Measurements from ENCODE around the gene PLXNA4.

Gene PLXNA4

DNA sequence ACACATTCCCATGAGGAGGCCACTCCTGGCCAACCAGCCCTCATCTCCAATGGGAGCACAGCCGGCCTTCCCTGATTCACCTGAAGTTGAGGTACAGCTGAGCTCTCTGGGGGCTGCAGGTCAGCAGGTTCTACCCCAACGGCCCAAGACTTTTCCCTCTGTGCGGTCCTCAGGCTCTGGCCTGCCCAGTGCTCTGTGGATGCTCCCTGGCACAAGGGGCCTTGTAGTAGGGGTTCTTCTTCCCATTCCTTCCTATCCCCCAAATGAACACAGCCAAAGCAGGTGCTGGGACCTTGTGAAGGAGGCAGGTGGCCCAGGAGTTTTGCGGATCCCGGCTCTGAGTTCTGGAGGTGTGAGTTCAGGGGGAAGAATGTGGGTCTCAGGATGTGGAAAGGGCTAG is 72.2 kb downstream of the PLXNA4 start:
- DNase-seq (ENCODE audit: low read depth in 2 of 2) = no peak

DNA sequence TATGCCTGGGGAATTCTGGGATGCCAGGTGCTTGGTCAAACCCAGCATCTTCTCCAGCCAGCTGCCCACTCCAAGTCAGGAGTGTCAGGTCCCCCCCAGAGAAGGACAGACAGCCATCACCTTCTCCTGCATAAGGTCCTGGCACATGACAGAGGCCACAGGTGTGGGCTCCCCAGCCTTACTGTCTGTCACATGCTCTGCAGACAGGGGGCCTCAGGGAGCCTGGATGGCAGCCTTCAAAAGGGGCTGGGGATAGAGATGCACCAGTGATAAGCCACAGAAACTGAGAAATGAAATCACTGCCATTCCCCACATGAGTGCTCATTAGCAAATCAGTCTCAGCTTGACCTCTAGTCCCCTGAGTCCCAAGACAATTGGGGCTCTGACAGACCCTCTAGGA is 72.9 kb downstream of the PLXNA4 start:
- no peak for DNase-seq (ENCODE audit: low read depth in 2 of 2)

DNA sequence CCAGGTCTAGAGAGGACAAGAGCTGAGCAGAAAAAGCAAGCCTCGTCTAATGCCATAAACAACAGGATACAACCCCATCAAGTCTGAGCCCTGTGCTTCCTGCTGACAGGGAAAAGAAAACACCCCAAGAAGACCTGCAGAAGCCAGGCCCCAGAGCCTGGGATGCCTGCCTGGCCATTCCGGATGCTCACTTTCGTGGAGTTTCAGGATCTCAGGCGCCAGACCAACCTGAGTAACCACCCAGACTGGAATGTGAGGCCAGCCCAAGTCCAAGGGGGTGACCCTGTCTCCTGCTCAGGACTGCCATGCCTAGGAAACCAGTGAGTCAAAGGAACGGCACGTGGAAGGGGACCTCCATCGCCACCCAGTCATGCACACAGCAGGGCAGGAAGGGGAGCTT is 74.3 kb downstream of the PLXNA4 start:
- DNase-seq (ENCODE audit: low read depth in 2 of 2) = no peak

DNA sequence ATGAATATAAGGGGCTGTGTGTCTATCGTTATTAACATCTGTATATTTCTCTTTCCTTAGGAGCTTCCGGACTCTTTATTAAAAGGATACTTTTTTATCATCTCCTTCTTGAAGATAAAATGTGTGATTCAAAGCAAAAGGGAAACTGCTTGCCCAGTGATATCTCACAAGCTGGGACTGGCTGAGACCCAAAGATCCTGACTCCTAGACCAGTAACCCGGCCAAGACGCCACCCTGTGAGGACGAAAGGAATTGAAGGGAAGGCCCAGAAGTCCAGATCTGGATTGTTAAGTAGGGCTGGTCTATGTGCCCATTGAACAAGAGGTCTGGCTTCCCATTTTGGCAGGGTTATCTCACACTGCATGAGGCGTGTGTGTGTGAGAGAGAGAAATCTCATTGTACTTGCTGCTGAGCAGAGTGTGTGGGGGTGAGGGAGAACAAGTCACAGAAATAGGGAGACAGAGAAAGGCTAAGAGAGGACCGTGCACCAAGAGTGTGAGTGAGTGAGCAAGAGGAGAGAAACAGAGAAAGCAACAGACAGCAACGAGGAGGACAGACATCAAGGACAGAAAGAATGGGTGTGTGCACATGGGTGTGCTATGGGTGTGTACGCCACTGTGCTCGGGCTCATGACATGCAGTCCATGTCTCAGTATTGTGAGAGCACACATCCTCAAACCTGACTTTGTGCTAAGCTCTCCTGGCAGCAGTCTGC is 75.4 kb downstream of the PLXNA4 start:
- no peak for DNase-seq (ENCODE audit: low read depth in 2 of 2)

DNA sequence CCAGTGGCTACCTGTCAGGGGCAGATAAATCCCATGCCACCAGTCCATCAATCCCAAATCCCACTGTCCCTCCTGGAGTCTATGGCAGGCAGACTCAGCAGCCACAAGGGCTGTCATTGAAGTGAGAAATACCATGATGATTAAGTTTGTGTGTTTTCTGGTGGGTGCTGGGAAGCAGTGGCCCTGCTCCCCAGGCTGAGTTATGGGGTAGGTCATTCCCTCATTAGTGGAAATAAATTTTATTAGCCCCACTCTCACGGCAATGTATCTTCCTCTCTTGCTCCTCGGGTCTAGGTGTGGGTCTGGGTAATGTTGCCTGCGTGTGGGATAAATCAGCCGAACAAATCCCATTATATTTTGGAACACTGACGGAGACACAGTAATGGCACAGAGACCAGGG is 76.8 kb downstream of the PLXNA4 start:
- no peak for DNase-seq (ENCODE audit: low read depth in 2 of 2)

DNA sequence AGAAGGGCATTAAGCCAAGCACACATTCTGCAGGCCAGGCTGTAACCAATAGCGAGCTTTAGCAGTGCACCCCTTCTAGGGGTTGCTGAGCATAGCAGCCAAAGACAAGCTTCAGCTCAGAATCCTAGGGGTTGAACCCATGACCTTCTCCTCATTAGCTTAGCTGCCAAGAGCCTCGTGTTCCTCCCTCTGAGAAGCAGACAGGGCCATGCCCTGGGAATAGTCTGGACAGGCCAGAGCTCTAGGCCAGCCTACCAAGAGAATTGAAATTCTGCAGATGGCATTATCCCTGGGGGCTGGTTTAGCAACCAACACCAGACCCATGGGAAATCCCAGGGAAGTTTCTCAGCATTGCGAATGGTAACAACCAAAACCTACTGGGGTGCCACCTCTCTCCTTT is 77.2 kb downstream of the PLXNA4 start:
- DNase-seq (ENCODE audit: low read depth in 2 of 2) = no peak

DNA sequence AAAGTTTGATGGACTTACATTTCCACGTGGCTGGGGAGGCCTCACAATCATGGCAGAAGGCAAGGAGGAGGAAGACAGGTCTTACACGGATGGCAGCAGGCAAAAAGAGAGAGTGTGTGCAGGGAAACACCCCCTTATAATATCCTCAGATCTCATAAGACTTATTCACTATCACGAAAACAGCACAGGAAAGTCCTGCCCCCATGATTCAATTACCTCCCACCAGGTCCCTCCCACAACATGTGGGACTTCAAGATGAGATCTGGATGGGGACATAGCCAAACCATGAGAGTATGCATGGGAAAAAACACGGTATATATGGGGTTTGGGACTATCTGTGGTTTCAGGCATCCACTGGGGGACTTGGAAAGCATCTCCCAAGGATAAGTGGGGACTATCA is 78.0 kb downstream of the PLXNA4 start:
- DNase-seq (ENCODE audit: low read depth in 2 of 2) = no peak

DNA sequence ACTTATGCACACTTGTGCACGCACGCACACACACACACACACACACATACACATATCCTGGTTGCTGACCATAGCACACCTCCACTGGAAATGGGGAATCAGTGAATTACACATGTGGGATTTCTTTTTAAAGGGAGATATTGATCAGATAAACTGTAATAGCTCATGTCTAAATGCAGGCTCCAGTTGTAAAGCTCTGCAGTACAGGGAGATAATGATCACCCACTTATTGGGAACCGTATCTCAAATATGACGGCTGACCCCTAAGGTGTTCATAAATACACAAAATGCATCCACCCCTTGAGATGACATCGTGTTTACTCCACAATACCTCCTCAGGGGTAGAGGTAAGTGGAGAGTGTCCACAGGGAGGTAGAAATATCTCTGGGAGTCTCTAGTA is 79.2 kb downstream of the PLXNA4 start:
- DNase-seq (ENCODE audit: low read depth in 2 of 2) = no peak

DNA sequence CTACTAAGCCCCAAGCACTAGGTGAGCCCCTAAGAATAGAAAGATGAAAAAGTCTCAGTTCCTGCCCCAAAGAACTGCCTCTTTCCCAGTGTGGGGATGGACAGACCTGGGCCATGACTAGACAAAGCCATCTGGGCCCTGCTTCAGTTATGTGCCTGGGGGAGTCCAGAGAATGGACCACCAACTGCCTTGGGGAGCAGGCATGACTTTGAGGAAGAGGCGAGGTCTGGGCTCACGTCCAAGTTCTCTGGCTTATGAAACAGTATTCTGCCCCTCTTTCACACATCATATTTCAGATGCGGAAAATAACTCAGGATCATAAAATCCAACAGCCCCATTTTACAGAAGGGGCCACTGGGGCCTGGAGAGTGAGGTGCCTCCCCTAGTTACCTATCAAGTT is 80.3 kb downstream of the PLXNA4 start:
- no peak for DNase-seq (ENCODE audit: low read depth in 2 of 2)

DNA sequence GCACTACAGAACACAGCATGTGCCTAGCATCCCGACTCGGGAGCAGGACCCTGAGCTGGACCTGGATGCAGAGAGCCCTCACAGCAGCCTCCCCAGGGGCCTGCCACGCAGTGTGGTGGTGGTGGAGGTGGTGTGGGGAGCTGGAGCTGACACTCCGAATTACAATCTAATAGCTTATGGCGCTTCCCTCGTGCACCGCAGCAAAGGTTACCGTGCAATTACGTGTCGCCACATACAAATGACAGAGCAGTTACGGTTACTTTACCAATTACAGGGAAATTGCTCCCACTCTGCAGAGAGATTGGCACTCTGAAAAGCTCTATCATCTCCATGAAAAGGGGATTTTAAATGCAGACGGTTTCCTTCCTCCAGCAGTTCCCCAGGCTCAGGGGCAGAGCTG is 81.8 kb downstream of the PLXNA4 start:
- DNase-seq (ENCODE audit: low read depth in 2 of 2) = no peak

DNA sequence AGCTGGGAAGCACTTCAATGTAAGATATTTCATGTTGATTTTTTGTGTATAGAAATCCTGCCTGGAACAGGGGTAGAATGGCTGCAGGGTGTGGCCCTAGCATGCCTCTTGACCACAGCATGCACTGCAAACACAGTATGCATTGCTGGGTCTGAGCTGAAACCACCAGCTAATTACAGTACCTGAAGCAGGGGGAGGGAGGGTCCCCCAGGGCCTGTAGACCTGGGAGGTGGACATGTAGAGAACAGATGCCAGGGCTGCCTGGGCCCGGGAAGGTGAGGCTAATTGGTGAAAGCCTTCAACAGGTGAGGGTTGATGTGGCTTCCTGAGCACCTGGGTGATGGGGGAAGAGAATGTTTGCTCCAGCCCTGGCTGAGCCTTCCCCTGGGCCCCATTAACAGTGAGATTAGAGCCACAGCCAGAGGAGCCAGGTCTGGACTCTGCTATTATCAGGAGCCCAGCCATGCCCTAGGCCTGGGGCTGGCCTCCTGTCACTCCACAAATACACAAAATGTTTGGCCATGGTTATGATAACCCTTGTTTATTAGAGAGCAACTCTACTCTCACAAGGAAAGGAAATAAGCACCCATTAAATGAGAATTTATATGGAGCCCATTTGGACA is 83.3 kb downstream of the PLXNA4 start:
- DNase-seq (ENCODE audit: low read depth in 2 of 2) = no peak

DNA sequence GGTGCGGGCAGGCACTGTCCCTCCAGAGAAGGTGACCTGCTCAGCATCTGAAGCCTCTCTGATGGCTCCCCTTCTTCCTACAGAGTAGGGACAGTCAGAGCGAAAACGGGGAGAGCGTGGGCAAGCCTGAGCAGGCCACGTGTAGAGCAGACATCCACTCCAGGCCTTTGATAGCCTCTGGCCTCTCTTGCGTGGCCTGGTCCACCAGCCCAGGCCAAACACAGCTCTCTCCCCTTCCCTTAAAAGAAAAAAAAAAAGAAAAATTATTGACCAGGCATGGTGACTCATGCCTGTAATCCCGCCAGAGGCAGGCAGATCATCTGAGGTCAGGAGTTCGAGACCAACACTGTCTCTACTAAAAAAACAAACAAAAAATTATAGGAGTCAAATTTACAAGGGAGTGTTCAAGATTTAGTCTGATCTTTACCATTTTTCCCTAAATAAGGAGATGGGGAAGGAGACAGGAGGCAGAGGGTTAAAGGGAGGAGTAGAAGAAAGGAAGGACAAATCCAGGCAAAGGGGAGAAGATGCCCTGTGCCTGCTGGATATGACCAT is 84.8 kb downstream of the PLXNA4 start:
- DNase-seq (ENCODE audit: low read depth in 2 of 2) = no peak

DNA sequence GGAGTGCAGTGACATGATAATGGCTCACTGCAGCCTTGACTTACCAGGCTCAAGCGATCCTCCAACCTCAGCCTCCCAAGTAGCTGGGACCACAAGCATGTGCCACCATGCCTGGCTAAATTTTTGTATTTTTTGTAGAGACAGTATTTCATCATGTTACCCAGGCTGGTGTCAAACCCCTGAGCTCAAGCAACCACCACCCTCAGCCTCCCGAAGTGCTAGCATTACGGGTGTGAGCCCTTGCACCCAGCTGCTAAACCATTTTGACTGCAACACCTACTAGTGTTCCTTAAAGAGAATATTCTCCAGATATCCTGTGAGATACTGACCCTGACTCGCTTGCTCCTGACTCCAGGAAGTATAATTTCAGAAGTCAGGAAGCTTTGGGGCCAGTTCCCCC is 85.8 kb downstream of the PLXNA4 start:
- no peak for DNase-seq (ENCODE audit: low read depth in 2 of 2)

DNA sequence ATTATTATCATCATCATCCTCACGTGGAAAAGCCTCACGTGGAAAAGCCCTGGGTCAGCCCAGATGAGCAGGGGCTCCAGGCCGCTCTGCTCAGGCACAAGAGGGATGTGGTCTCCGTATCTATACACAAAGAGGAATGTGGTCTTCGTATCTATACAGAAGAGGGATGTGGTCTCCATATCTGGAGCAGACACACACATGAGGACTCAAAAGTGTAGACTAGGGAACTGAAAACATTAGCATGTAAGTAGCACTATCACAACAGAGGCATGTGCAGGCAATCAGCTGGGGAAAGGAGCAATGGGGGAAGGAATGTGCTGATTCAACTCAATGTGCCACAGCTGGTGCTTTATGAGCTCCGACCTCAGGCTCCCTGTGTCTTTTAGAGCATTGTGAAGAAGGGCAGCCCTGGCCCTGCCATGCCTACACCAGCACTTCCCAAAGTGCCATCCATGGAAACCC is 86.5 kb downstream of the PLXNA4 start:
- DNase-seq (ENCODE audit: low read depth in 2 of 2) = no peak

DNA sequence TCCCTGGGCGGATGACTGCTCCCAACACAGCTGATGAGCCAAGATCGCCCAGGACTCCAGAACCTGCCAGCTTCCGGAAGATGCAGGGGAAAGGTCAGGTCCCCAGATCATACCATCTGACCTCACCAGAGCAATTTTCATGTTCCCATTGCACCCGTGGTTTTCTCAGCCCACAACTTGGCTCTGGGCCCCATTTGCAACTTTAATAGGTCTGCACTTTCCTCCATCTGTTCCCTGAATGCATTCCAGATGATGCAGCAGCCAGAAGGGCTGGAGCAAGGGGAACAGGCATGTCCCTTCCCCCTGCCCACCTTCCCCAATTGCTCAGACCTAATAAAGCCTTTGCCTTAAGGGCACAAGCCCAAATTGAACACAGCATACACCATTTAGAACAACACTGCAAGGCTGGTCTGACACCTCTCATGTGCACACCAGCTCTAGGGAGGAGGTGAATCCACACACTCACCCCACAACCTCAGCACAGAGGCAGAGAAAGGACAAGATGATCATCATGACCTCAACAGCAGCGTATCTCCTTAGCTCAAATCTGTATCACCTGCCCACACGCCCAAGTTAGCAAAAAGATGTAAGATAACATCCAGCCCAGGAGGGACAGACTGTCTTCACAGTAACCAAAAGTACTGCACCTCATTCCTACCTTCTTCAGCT is 87.5 kb downstream of the PLXNA4 start:
- no peak for DNase-seq (ENCODE audit: low read depth in 2 of 2)

DNA sequence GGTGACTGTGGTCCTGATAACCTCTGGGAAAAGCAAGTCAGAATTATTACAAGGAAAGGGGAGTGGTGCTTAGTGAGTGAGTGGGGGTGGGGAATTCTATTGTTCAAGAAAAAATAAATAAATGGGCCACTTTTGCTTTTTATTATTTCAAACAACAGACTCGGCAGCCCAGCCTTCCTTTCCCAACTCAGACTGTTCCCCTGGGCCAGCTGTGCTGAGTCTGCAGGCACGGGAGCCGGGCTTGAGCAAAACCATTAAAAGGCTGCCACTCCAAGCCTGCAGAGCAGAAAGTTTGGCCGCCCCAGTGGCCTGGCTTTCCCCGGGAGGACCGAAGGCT is 90.0 kb downstream of the PLXNA4 start:
- no peak for DNase-seq (ENCODE audit: low read depth in 2 of 2)

DNA sequence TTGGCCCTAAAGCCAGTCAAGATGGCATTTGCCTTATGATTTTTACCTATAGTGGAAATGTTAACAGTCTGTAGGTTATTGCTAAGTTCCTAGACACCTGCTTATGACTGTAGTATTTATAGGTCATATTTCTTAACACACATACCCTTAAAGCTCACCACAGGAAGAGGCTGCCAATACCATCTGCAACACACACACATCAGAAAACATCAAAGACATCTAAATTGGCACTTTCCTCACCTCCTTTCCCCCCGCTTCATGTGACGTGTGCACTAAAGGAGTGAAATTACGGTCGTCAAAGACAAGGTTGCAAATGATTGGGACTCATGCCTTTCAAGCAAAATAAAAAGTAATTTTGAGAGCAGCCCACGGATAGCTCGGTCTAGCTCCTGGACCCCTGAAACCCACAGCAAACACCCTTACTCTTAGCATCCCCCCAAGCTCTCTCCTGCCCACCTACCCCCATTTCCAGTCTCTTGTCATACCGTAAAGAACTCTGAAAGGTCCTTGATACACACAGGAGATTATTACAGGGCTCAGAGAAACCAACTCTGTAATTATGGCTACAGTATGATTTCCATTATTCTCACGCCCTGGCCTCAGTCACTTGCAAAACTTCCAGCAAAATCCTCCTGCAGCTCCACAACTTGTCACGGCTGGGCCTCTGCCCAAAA is 90.5 kb downstream of the PLXNA4 start:
- DNase-seq (ENCODE audit: low read depth in 2 of 2) = no peak

DNA sequence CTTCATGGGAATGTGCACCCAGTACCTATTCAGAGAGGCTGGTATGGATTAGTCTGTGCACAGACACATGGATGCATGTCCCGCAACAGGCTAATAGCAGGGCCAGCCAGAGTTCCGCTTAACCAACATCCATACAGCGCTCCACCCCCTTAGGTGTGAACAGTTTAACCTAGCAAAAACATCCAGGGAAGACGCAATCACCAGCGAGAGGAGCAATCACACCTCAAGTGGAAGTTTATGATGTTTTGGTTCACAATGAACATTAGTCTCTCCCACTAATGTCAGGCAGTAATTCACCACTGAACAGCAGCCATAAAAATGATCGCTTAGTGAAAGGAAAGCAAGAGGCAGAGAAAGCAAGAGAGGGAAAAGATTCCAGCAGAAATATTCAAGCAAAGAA is 91.1 kb downstream of the PLXNA4 start:
- DNase-seq (ENCODE audit: low read depth in 2 of 2) = no peak

DNA sequence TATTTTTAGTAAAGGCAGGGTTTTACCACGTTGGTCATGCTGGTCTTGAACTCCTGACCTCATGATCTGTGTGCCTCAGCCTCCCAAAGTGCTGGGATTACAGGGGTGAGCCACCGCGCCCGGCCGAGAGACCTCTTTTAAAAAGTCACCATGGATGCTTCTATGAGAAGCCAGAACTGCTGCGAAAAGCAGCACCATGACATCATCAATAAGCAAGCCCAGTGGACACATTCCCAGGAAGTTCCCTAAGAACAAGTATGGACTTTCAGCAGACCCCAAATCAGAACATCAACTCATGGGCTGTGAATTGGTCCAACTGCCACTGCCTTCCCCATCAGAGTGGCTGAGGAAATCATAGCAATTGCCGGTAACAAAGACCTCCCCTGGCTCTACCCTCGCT is 93.4 kb downstream of the PLXNA4 start:
- DNase-seq (ENCODE audit: low read depth in 2 of 2) = no peak

DNA sequence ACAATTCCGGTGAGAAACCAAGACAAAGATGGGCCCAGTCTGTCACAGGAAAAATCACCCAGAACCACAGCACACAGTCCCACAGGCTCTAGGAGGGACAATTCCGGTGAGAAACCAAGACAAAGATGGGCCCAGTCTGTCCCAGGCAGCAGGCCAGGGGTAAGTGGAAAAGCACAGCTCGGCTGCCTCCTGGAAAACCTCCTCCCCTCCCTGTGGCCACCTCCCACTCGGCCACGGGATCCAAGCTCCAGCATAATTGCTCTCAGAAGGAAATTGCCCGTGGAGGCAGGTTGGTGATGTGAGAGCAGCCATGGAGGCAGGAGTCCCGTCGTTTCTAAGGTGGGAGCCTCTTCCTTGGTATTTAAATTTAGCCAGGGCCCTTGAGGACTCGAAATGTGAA is 95.7 kb downstream of the PLXNA4 start:
- no peak for DNase-seq (ENCODE audit: low read depth in 2 of 2)

DNA sequence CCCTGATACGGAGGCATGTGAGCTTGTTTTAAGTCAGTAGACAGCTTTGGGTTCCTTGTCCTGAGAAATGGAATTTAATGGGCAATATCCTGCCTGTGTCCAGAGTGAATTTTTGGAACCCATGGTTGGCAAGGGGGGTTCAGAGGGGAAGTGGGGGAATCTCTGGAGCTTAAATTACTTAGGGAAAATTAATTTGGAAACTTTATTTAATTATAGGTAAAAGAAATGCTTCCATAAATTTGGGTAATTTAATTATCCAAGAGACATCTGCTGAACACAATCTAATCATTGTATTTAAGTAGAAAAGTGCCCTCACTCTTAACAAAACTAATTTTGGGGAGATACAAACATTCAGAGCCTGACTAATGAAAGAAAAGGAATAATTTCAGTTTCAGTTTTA is 99.7 kb downstream of the PLXNA4 start:
- no peak for DNase-seq (ENCODE audit: low read depth in 2 of 2)

DNA sequence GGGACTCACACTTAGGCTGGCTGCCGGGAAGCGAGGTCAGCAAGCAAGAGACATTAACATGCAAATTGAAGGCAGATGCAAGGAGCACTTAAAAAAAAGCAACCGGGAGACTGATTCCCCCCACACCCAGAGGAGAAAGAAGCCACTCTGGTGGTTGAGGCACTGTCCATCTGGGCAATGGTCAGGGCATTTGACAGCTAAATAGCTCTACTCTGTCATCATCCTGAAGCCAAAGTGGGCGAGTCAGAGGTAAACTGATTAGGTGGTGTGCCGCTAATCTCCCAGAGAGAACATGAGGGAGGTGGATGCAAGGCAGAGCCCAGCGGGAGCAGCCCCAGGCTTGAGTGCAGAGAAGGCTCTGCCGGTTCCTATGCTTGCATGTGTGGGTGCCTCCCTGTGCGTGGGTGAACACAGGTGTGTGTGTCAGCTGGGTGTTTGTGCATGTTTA is 100.6 kb downstream of the PLXNA4 start:
- no peak for DNase-seq (ENCODE audit: low read depth in 2 of 2)

Measured in stimulated activated CD4-positive, alpha-beta T cell treated with anti-CD3 and anti-CD28 coated beads, Interleukin-12 subunit alpha, Interleukin-12 subunit beta, amount 100 ng/mL, for 24 hours (primary cell).